HT-29 (cell line): ENCODE measurements around the gene TFF3. TPM values are rescaled to one million over a fixed set of nuclear protein-coding genes. Genes with fewer than 3 reads are reported as not detected.

Source experiments
- DNase-seq: peaks from one replicate; pipeline ENCODE4 v3.0.0-alpha.2; 2015; ENCODE audit warnings: low spot score
- total RNA-seq: library from RNA; depleted of rRNA; stranded (reverse); fragments of >200 nt; shearing (Covaris generic); gene quantifications from 2 replicates; pipeline ENCODE4 v1.2.3, GENCODE V29; 2014

Gene TFF3
- total RNA-seq, 1 experiment from 2014 or later = 71.8 TPM

GRCh38 chr21:42320791-42321190 is 5.6 kb upstream of the TFF3 start:
- no peak for DNase-seq

- peak; percentile 15 for DNase-seq
These were observed 4.8 kb upstream of the TFF3 start for GRCh38 chr21:42319851-42320572.

GRCh38 chr21:42319376-42319775 is 4.2 kb upstream of the TFF3 start:
- no peak for DNase-seq

- DNase-seq = no peak
These were observed 2.9 kb upstream of the TFF3 start for GRCh38 chr21:42317826-42318746.

GRCh38 chr21:42317341-42317741 is 2.1 kb upstream of the TFF3 start:
- no peak for DNase-seq

GRCh38 chr21:42316891-42317290 is 1.7 kb upstream of the TFF3 start:
- DNase-seq = no peak

GRCh38 chr21:42314616-42315295 is 453 bp downstream of the TFF3 start:
- no peak for DNase-seq

GRCh38 chr21:42313501-42313969 is 1.7 kb downstream of the TFF3 start:
- DNase-seq = no peak

GRCh38 chr21:42312626-42313104 is 2.5 kb downstream of the TFF3 start:
- DNase-seq = no peak

GRCh38 chr21:42311816-42312625 is 3.2 kb downstream of the TFF3 start:
- DNase-seq = no peak

- no peak for DNase-seq
These were observed 4.0 kb downstream of the TFF3 start for GRCh38 chr21:42311160-42311559.

GRCh38 chr21:42310411-42311001 is 4.7 kb downstream of the TFF3 start:
- DNase-seq = no peak

- peak; percentile 32 for DNase-seq
These were observed 5.4 kb downstream of the TFF3 start for GRCh38 chr21:42309753-42310213.

- no peak for DNase-seq
These were observed 6.1 kb downstream of the TFF3 start for GRCh38 chr21:42308914-42309752.

GRCh38 chr21:42308161-42308913 is 6.9 kb downstream of the TFF3 start:
- DNase-seq = no peak

- no peak for DNase-seq
These were observed 8.1 kb downstream of the TFF3 start for GRCh38 chr21:42307106-42307505.

- no peak for DNase-seq
These were observed 8.7 kb downstream of the TFF3 start for GRCh38 chr21:42306366-42307035.

GRCh38 chr21:42305707-42306147 is 9.5 kb downstream of the TFF3 start:
- no peak for DNase-seq
